Activated T-cell treated with anti-CD3 and anti-CD28 coated beads for 1 hour (primary cell): ENCODE measurements around the gene CIB4.
"Not testable (repeated sequence)": the region's sequence is repeated elsewhere in the genome, so short reads cannot be mapped to it uniquely, and the experiment has no call there.

ENCODE experiments used
- DNase-seq: peaks from one replicate; pipeline ENCODE4 v3.0.0-alpha.2; 2020; ENCODE audit warnings: low read depth

CIB4 gene

DNA sequence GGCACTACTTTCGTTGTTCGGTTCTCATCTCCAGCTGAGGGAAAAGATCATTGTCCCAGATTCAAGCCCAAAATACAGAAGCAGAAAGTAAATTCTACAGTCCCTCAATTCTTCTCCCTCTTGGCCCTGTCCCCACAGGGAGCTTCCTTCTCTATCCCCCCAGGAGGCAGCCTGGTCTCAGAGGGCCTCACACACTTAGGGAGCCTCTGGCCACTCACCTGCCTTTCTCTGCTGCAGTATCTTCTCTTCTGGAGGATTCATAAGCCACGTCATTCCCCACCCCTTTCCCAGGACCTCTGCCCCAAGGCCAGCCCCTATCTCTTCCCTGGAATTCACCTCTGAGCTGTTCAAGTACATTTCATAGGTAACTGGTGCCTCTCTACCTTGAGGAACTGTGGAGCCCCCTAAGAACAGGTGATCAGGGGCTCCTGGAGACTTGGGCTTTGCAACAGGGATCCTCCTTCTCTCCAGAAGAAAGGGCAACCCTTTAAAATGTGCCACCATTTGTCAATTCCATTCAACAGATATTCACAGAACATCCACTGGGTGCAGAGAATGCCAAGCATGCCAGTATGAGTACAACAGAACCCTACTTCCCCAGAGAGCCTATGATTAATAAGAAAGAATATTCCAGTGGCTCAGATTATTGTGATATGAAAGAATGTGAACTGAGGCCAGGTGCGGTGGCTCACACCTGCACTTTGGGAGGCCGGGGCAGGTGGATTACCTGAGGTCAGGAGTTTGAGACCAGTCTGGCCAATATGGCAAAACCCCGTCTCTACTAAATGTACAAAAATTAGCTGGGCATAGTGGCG is 72.9 kb downstream of the CIB4 start:
- no peak for DNase-seq

DNA sequence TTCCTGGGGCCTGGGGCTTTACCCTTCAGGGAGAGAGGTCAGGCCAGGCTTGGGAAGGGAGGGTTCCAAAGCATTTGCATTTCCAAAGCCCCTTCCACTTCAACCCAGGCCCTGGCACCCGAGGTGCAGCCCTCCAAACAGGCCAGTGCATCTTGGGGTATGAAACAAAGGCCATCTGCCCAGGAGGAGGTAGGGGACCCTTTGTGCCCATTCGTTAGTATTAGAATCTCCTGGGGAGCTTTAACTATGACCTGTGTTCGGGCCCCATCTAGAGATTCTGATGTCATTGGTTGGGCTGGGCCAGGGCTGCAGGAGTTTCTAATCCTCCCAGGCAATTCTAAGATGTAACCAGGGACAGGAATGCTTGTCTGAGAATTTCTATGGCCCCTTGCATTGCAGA is 73.6 kb downstream of the CIB4 start:
- no peak for DNase-seq

GRCh38 chr2:26566731-26567130 is 74.4 kb downstream of the CIB4 start:
- not testable (repeated sequence) for DNase-seq

DNA sequence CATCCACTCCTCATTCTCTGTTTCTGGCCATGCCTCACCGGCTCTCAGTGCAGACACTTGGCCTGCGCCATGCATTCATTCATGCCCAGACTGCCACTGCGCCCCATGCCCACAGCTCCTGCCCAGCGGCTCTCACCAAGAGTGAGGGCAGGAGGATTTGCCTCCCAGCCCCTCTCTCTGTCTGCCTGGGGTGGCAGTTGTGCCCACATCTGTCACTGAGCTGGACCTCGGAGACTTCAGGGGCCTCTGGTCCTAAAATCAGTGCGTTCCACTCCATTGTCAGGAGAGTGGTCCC is 75.1 kb downstream of the CIB4 start:
- DNase-seq: no peak

GRCh38 chr2:26564121-26564644 is 77.0 kb downstream of the CIB4 start:
- DNase-seq: no peak

GRCh38 chr2:26563686-26564085 is 77.5 kb downstream of the CIB4 start:
- DNase-seq: no peak

DNA sequence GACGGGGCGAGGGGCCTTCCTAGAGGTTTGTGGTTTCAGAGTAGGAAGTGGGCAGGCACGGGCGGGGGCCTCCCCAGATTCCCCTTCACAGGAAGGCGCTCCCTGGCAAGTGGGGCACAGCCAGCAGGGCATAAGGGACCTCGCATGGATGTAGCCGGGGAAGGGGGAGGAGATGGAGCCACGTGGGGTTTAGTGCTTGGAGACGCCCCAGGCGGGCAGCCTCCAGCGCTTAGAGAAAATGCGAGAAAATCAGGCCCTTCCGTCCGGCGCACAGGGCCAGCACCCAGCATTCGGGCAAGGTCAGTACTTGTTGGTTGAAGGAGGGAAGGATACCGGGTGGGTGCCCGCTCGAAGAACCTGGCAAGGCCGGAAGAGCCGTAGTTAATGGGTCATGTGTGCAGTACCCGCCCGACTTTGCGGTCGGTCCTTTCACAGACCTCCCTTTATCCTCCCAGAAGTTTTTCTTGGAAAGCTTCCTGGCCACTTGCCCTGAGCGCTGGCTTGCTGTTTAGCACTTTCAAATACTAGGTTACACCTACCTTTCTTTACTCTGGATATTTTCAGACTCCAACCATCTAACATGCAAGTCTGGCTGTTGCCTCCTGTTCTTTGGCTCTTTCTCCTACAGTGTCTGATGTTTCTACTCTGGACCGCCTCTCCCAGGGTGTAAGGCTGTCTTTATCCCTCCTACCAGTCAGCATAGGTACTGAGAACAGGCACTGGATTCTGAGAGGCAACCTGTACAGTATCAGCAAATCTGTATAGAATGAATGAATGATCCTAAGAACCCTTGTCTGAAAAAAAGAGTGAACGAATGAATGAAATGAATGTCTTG is 78.1 kb downstream of the CIB4 start:
- no peak for DNase-seq

DNA sequence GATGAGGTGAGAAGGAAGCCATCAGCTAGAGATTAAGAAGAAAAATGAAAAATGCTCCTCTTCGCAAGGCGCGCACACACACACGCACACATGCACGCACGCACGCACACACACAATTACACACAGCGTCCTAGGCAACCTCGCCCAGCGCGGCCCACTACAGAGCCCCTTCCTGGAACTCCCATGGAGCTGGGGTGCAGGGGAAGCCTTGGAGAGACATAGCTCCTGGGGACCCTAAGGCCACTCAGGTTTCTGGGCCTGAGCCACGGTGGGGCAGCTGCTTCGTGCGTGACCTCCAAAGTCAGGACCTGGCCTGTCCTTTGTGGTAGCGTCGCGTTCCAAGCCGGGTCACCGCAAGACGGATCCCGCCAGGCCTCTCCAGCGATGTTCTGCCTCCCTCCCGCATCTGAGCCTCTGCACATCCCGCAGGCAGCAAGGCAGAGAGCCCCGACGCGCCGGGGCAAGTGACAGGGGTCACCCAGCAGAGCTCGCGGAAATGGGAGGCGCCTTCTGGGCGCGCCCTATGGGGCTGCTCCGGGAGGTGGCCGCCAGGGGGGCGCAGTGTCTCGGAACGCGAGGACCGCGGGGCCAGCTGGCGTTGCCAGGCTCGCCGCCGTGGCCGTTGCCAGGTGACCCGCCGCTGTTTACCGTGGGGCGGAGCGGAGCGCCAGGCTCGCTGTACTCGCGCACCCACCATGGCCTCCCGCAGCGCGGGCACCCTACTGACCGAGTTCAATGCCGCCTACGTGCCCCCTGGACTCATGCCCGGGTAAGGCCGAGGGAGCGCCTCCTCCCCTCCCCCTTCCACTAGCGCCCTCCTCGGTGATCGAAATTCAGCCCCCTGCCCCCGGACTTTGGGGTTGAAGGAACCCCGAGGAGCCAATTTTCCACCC is 79.0 kb downstream of the CIB4 start:
- DNase-seq: peak; percentile 9

DNA sequence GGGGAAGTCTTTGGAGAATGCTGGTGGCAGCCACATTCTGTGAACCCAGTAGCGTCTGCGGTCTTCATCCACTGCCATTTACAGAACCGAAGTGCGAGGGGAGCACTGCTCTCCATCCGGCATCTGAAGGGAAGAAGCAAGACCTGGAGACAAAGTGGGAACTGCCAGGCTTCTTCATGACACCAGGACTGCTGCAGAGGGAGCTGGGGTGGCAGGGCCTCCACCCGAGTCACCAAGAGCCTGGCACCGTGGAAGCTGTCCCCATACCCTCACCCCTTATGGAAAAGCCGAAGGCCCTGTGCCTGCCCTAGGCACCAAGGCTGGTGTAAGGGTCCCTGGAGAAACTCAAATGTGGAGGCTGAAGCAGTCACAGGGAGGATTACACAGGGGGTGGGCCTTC is 79.8 kb downstream of the CIB4 start:
- no peak for DNase-seq

GRCh38 chr2:26560892-26561291 is 80.3 kb downstream of the CIB4 start:
- DNase-seq: no peak

- DNase-seq: no peak
Measured at GRCh38 chr2:26559556-26559955, 81.6 kb downstream of the CIB4 start.

DNA sequence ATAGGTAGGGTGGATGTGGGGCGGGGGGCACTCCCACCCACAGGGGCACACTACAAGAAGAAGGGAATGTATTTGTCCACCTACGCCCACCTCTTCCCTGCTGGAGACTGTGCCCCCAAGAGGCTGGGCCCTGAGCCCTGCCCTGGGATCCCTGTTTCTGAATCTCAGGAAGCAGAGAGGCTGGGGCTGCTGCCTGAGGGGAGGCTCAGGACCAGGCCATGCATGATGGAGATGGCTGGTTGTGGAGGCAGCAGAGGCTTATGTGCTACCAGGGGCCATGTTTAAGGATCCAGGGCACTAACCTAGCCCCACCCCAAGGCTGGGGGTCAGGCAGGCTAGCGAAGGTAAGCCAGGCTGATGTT is 82.1 kb downstream of the CIB4 start:
- no peak for DNase-seq

DNA sequence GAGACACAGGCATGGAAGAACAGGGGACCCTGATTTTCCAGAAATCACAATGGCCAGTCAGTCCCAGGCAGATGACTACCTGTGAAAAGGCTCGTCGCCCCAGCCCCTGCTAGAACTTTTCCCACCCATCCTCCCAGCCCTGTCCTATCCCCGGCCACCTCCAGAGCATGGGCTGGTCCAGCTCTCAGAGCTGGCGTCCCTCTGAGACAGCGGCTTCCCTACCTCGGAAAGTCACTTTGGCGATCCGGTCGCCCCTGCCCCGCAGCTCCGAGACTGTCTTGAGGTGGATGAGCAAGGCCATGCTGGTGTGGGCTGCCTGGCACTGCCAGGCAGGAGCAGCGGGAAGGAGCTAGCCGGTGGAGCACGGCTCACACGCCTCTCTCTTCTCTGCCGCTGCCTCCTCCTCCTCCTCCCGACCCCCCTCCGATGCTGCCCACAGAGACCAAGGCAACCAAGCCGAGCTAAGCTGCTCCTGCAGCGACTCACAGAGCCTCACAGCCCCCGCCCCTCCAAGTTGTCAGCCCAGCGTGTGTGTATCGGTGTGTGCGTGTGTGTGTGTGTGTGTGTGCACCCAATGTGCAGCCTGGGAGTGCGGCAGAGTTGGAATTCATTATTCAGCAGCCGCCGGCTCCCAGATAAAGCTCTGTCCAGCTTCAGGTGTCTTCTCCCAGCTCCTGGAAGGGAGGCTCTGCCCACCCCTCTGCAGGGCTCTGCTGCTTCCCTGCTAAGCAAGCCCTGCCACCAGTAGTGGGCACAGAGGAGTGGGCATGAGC is 82.7 kb downstream of the CIB4 start:
- DNase-seq: no peak

DNA sequence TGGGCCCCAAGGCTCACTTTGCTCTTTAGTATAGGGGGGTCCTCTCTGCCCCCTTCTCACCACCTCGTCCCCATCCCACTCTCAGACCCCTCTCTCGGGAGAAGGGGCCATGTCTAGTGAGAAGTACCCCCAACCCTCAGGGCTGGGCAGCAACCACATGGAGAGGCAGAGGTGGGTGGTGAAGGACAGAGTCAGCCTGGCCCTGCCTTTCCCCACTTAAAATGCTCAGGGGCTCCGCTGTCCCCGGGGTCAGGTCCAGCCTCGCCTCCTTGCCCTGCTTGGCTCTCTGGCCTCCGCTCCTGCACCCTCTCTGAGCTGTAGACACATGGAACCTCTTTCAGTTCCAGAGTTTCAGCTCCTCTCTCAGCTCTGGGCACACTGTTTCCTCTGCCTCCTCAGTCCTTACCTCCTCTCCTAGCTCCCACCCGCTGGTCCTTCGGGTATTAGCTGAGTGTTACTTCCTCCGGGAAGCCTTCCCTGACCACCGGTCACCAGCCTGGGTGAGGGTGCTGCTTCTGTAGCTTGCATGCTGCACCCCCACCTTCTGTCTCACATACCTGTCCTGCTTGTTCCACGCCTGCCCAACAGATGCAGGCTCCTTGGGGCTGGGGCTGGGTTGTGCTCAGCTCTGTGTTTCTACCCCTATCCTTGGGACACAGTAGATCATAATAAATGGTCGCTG is 83.8 kb downstream of the CIB4 start:
- DNase-seq: no peak

GRCh38 chr2:26556309-26557243 is 84.6 kb downstream of the CIB4 start:
- no peak for DNase-seq

- no peak for DNase-seq
Measured at GRCh38 chr2:26555246-26556133, 85.7 kb downstream of the CIB4 start.

DNA sequence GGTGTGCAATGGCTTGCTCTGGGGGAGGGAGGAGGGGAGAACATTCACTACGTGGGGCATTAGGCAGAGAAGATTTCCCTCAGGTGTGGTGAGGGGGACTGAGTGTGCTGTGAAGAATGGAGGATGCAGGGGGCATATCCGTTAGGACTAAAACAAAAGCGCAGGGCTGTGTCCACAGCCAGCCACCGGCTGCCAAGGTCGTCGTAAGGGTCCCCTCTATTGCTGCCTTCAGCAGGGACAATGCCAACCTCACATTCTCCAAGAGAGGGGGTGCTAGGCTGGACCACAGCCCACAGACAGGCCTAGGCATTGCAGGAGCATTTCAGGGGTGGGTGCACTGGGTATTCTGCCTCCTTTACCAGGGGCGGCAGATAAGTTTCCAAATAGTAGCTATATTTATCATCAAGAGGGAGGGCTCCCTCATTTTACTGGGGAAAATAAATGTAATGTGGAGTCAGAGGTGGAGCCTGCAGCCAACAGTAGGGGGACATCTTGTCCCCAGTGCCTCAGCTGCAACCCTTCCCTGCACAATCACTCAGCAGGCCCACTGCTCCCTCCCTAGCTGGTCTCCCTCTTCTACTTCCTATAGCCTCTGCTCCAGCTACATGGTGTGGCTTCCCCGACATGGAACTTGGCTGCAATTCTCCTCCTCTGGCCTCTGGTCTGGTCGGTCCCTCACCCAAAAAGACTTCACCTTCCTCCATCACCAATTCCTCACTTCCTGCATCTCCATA is 88.4 kb downstream of the CIB4 start:
- DNase-seq: no peak
